ENCODE measurements around the gene GRHL1. TPM values are rescaled to one million over a fixed set of nuclear protein-coding genes. Genes with fewer than 3 reads are reported as not detected.

GRHL1 gene
- total and polyA plus RNA-seq, 2 of the 8 experiments (the other 6 are each of a cell fraction or from before 2014, with no cell fraction given) = 1.3 to 3.6 TPM

- Histone ChIP-seq H2BK120ac (replicated peaks; ENCODE audit: low read depth, low read length) (no peak overlapping the region), H4K20me1 (replicated peaks in 1 of 2; ENCODE audit: control insufficient read depth in 1 of 2, insufficient read depth in 2 of 2, low read length in 2 of 2) (no peaks in the 10 kb centered on the region), H2BK15ac (ENCODE audit: low read length) (no peak overlapping the region), H2AFZ (ENCODE audit: low read length) (no peak overlapping the region), H3K4me3 (ENCODE audit: extremely low read depth in 1 of 4, insufficient read depth in 2 of 4, low read depth in 3 of 4, low read length in 4 of 4) (no peak overlapping the region), H3K14ac (ENCODE audit: insufficient read length) (no peak overlapping the region), H3K56ac (replicated peaks; ENCODE audit: insufficient read length, low read depth, low read length) (no peak overlapping the region), H3K27me3 (replicated peaks in 1 of 4; ENCODE audit: control insufficient read depth in 3 of 4, extremely low read depth in 1 of 4, insufficient read depth in 3 of 4, low read length in 3 of 4) (peaks cover 7 to 16% (median 14%) of the 10 kb centered on the region in 4 experiments), H3K27ac (ENCODE audit: low read depth, low read length) (no peak overlapping the region), H3K36me3 (ENCODE audit: control insufficient read depth in 2 of 4, insufficient read depth in 4 of 4, low read length in 3 of 4) (no peaks in the 10 kb centered on the region), H4K91ac (replicated peaks; ENCODE audit: insufficient read length, low read length) (no peak overlapping the region), H3K4ac (replicated peaks; ENCODE audit: insufficient read length, low read depth, low read length) (no peak overlapping the region), H3K79me2 (ENCODE audit: control insufficient read depth in 1 of 2, insufficient read depth in 2 of 2, low read length in 2 of 2) (no peaks in the 10 kb centered on the region), H3K79me1 (ENCODE audit: low read depth, low read length) (no peaks in the 10 kb centered on the region), H3K23me2 (ENCODE audit: low read depth, low read length) (peaks cover 3% of the 10 kb centered on the region; the same call in 1 of the 2 replicates), H2BK5ac (ENCODE audit: low read depth, low read length) (no peak overlapping the region), H3K4me1 (replicated peaks in 1 of 4; ENCODE audit: control insufficient read depth in 3 of 4, insufficient read depth in 4 of 4, low read length in 3 of 4) (peaks cover 0 to 4% (median 0%) of the 10 kb centered on the region in 4 experiments; a peak in 2 of 7 replicates), H2BK20ac (ENCODE audit: low read length) (no peak overlapping the region), H4K8ac (ENCODE audit: extremely low read depth, insufficient read depth, low read length) (no peak overlapping the region), H4K5ac (ENCODE audit: insufficient read length, low read depth, low read length) (no peak overlapping the region), H3K18ac (ENCODE audit: extremely low read depth, low read length) (no peak overlapping the region), H3K9me3 (ENCODE audit: insufficient read depth in 2 of 2, low read depth in 1 of 2, low read length in 1 of 2) (no peaks in the 10 kb centered on the region), H2AK5ac (ENCODE audit: low read depth, low read length) (no peak overlapping the region), H2BK12ac (ENCODE audit: low read depth, low read length) (no peak overlapping the region), H3K4me2 (ENCODE audit: insufficient read depth in 1 of 2, low read depth in 2 of 2, low read length in 2 of 2) (no peak overlapping the region), H3K9ac (replicated peaks in 1 of 4; ENCODE audit: extremely low read depth in 1 of 4, low read depth in 3 of 4, low read length in 3 of 4) (no peak overlapping the region), H3K23ac (ENCODE audit: insufficient read length) (no peak overlapping the region)
- ChIA-PET CTCF (ENCODE audit: partially characterized antibody) (interaction anchor here (3.6 kb wide), 1 partner anchor 131 kb away, joined by 18 read pairs; no protein-coding TSS in a partner anchor), POLR2A (ENCODE audit: partially characterized antibody) (no interaction called here)
- WGBS, 2 experiments (ENCODE audit: extremely low coverage in 1 of 2, insufficient coverage in 1 of 2, insufficient read length in 1 of 2, insufficient replicate concordance in 2 of 2, low coverage in 1 of 2, low lambda C conversion rate in 2 of 2, missing lambda C conversion rate in 1 of 2) = 90% methylated on average over 7 of the region's 7 CpGs; no CpG with 5 or more reads in 1 of the 2 experiments
- FAIRE-seq (no peak), DNase-seq (ENCODE audit: low read depth in 1 of 2, low spot score in 2 of 2) (no peak)
- TF ChIP-seq CTBP2 (IDR thresholded peaks at IDR 0.05; ENCODE audit: borderline replicate concordance, insufficient read depth, insufficient read length, low read length) (no peak), RXRA (IDR thresholded peaks at IDR 0.05; ENCODE audit: insufficient read depth, low read depth, low read length) (no peak), POLR2AphosphoS5 (IDR thresholded peaks at IDR 0.05; ENCODE audit: low read depth, low read length) (no peak), MAFK (IDR thresholded peaks at IDR 0.05; ENCODE audit: low read depth, low read length) (no peak), CBX5 (IDR thresholded peaks at IDR 0.05; ENCODE audit: low read depth, low read length) (no peak), KDM1A (IDR thresholded peaks at IDR 0.05; ENCODE audit: borderline replicate concordance, low read length) (no peak), RFX5 (IDR thresholded peaks at IDR 0.05; ENCODE audit: borderline replicate concordance, low read depth, low read length) (no peak), JUND (IDR thresholded peaks at IDR 0.05; ENCODE audit: low read length) (no peak), RAD21 (IDR thresholded peaks at IDR 0.05 in 1 of 2, conservative IDR thresholded peaks at IDR 0.05 in 1 of 2; ENCODE audit: low read depth in 2 of 2, low read length in 2 of 2) (no peak), EP300 (IDR thresholded peaks at IDR 0.05; ENCODE audit: borderline replicate concordance in 1 of 2, low read depth in 2 of 2, low read length in 2 of 2) (no peak), CREB1 (IDR thresholded peaks at IDR 0.05) (no peak), USF2 (IDR thresholded peaks at IDR 0.05; ENCODE audit: low read length) (no peak), SUZ12 (IDR thresholded peaks at IDR 0.05; ENCODE audit: low read length) (no peak)
Observed at GRCh38 chr2:9945596-9945995, 5.9 kb upstream of the GRHL1 start.

Data from H1 (cell line).